GM23338 (cell line): ENCODE measurements around the gene ZNF516.

Experiments
- EZH2 ChIP-seq: fragments of 200-600 bp; sonication (generic); IDR thresholded peaks from one replicate; pipeline ENCODE4 v1.8.0; 2017; ENCODE audit warnings: antibody characterized with exemption, mild to moderate bottlenecking, low read depth; ENCODE audit not compliant: unreplicated experiment
- EZH2phosphoT487 ChIP-seq: fragments of 200-600 bp; sonication (generic); IDR thresholded peaks from one replicate; pipeline ENCODE4 v1.8.1; 2018; ENCODE audit warnings: antibody characterized with exemption; ENCODE audit not compliant: unreplicated experiment
- JUNB ChIP-seq: IDR thresholded peaks from one replicate; pipeline ENCODE4 v1.6.1; 2016; ENCODE audit warnings: antibody characterized with exemption; ENCODE audit not compliant: unreplicated experiment
- POLR2AphosphoS5 ChIP-seq: IDR thresholded peaks from 2 replicates; pipeline ENCODE4 v1.6.1; 2016; ENCODE audit warnings: antibody characterized with exemption, low read depth
- REST ChIP-seq: IDR thresholded peaks from one replicate; pipeline ENCODE4 v1.6.1; 2018; ENCODE audit warnings: antibody characterized with exemption; ENCODE audit not compliant: unreplicated experiment
- STAT1 ChIP-seq: IDR thresholded peaks from one replicate; pipeline ENCODE4 v1.6.1; 2016; ENCODE audit warnings: antibody characterized with exemption; ENCODE audit not compliant: unreplicated experiment
- ZNF331 ChIP-seq: fragments of 250-450 bp; sonication (Bioruptor Pico); IDR thresholded peaks from 2 replicates; pipeline ENCODE4 v1.5.0; 2020; ENCODE audit warnings: low read depth, mild to moderate bottlenecking, moderate library complexity
- TF ChIP-seq, protein P1 (sequence below), 2 experiments: fragments of 200-600 bp in 1 of 2; sonication (generic) in 1 of 2; conservative IDR thresholded peaks; 2 replicates each; pipeline versions ENCODE4 v1.5.1 to v1.6.1; 2016 to 2017; ENCODE audit warnings: antibody characterized with exemption in 2 of 2, low read depth in 2 of 2, mild to moderate bottlenecking in 2 of 2, moderate library complexity in 1 of 2

- TF ChIP-seq, protein P1, sequence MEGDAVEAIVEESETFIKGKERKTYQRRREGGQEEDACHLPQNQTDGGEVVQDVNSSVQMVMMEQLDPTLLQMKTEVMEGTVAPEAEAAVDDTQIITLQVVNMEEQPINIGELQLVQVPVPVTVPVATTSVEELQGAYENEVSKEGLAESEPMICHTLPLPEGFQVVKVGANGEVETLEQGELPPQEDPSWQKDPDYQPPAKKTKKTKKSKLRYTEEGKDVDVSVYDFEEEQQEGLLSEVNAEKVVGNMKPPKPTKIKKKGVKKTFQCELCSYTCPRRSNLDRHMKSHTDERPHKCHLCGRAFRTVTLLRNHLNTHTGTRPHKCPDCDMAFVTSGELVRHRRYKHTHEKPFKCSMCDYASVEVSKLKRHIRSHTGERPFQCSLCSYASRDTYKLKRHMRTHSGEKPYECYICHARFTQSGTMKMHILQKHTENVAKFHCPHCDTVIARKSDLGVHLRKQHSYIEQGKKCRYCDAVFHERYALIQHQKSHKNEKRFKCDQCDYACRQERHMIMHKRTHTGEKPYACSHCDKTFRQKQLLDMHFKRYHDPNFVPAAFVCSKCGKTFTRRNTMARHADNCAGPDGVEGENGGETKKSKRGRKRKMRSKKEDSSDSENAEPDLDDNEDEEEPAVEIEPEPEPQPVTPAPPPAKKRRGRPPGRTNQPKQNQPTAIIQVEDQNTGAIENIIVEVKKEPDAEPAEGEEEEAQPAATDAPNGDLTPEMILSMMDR (conservative IDR thresholded peaks at IDR 0.05; ENCODE audit: low read depth in 2 of 2), result no peak
- TF ChIP-seq EZH2phosphoT487 (no peak), JUNB (no peak), EZH2 (no peak), ZNF331 (CRISPR knock-in tag) (no peak), POLR2AphosphoS5 (no peak), REST (no peak), STAT1 (no peak)
Observed at GRCh38 chr18:76345901-76346300, 149.1 kb downstream of the ZNF516 start.
